ENCODE data around the gene DTWD2. TPM values are rescaled to one million over a fixed set of nuclear protein-coding genes. Genes with fewer than 3 reads are reported as not detected.

Gene DTWD2
- total RNA-seq, 1 experiment from 2014 or later = 12.3 TPM

DNA sequence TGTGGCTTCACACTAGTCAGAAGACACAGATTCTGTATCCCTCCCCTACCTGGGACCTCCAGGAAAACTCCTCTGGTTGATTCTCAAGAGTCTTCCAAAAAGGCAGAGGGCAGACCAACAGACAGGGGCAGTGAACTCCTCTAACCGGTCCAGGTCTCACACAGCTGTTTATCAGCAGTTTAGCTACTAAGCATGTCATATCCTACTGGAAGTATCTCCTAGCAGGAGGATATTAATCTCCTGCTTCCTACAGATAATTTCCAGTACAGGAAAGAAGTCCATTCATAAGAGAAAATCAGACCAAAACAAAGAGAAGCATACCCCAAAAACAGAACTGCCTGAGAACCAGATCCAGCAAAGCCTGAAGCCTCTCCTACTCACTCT lies 64.3 kb downstream of the DTWD2 start:
- CTCF ChIA-PET = no interaction called here
- intact Hi-C loops (cut with micrococcal nuclease; ENCODE audit: unreplicated experiment) = no loop called here
- no peak for DNase-seq
- Mint-ChIP-seq H3K36me3 (ENCODE audit: insufficient read depth, unreplicated experiment) (no peaks in the 10 kb centered on the region), H3K4me3 (ENCODE audit: low read depth, unreplicated experiment) (no peak overlapping the region), H3K27me3 (ENCODE audit: unreplicated experiment) (no peaks in the 10 kb centered on the region), H3K27ac (ENCODE audit: unreplicated experiment) (no peak overlapping the region), H3K4me1 (ENCODE audit: low read depth, unreplicated experiment) (no peaks in the 10 kb centered on the region), H3K9me3 (ENCODE audit: low read depth, unreplicated experiment) (no peaks in the 10 kb centered on the region)
- no TSS peak for BruUV-seq (replicated peaks)
- TF ChIP-seq, protein P1, sequence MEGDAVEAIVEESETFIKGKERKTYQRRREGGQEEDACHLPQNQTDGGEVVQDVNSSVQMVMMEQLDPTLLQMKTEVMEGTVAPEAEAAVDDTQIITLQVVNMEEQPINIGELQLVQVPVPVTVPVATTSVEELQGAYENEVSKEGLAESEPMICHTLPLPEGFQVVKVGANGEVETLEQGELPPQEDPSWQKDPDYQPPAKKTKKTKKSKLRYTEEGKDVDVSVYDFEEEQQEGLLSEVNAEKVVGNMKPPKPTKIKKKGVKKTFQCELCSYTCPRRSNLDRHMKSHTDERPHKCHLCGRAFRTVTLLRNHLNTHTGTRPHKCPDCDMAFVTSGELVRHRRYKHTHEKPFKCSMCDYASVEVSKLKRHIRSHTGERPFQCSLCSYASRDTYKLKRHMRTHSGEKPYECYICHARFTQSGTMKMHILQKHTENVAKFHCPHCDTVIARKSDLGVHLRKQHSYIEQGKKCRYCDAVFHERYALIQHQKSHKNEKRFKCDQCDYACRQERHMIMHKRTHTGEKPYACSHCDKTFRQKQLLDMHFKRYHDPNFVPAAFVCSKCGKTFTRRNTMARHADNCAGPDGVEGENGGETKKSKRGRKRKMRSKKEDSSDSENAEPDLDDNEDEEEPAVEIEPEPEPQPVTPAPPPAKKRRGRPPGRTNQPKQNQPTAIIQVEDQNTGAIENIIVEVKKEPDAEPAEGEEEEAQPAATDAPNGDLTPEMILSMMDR (IDR thresholded peaks at IDR 0.05; ENCODE audit: unreplicated experiment) = no peak

DNA sequence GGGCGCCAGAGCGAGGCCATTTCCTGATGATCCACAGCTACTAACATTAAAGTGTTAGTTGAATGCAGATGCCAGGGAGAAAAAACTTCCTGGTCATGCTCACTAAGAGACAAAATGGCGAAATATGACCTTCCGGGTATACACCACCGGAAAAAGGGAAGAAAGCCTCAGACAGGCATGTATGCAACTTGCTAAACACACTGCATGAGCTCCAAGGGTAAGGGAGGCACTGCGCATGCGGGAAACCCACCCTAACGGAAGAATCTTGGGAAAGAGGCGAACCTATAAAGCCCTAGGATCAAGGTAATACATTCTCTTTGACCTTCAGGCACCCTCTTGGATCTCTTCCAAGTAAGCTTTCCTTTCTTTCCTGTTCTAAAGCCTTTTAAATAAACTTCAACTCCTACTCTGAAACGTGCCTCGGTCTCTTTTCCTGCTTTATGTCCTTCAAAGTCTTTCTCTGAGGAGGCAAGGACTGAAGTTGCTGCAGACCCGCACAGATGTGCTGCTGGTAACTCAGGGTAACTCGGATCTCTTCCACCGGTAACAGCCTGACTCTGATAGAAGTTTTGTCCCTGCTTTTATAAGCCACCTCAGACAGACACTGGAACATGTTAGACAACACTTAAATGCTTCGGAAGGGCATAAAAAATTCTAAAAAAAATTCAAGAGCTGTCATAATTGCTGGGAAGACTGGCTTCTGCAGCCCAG lies 64.9 kb downstream of the DTWD2 start:
- no peaks in the 10 kb centered on the region for H3K9me3 Mint-ChIP-seq (ENCODE audit: low read depth, unreplicated experiment)
- DNase-seq = no peak

DNA sequence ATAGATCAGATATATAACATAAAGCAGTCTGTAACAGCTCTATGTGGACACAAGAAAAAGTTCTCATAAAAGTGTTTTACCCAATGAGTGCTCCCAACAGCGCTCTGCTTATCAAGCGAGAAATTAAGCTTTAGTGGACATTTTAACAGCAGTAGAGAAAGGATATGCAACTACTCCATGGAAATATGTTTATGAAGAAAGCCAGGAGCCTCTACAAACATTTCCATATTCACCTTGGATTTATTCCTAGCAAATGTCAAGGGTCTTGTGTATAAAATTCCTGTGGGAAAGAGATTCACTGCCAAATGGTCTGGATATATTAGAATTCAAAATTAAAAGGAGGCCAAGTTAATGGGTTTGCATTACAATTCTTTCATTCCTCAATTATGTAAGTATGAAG lies 66.5 kb downstream of the DTWD2 start:
- CTCF ChIA-PET = no interaction called here
- intact Hi-C loops (cut with micrococcal nuclease; ENCODE audit: unreplicated experiment) = no loop called here
- no TSS peak for BruUV-seq (replicated peaks)

More for the DNA sequence above, 64.9 kb downstream of the DTWD2 start:
- Mint-ChIP-seq H3K27me3 (ENCODE audit: unreplicated experiment) (no peaks in the 10 kb centered on the region), H3K36me3 (ENCODE audit: insufficient read depth, unreplicated experiment) (no peaks in the 10 kb centered on the region), H3K4me1 (ENCODE audit: low read depth, unreplicated experiment) (no peaks in the 10 kb centered on the region), H3K27ac (ENCODE audit: unreplicated experiment) (no peak overlapping the region), H3K4me3 (ENCODE audit: low read depth, unreplicated experiment) (no peak overlapping the region)
- TF ChIP-seq, protein P1 (IDR thresholded peaks at IDR 0.05; ENCODE audit: unreplicated experiment) = no peak
- CTCF ChIA-PET = no interaction called here
- intact Hi-C loops (cut with micrococcal nuclease; ENCODE audit: unreplicated experiment) = no loop called here
- no TSS peak for BruUV-seq (replicated peaks)

DNA sequence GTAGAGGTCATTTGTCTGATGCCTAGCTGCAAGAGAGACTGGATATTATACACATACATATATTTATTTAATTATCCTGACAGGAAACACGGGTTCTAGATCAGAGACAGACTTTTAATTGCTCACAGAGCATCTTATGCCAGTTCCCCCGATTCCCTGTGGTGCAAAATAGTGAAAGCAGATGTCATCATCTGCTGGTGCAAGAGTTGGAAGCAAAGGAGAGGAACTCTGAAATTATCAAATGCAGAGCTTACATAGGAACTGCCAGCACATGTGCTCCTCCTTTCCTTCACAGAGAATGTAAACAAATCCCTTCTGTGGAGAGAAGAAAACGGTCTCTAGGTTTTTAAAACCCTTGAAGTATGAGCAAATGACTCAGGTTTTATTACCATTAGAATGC lies 69.3 kb downstream of the DTWD2 start:
- CTCF ChIA-PET = no interaction called here

More for the DNA sequence above, 66.5 kb downstream of the DTWD2 start:
- Mint-ChIP-seq H3K36me3 (ENCODE audit: insufficient read depth, unreplicated experiment) (no peaks in the 10 kb centered on the region), H3K27me3 (ENCODE audit: unreplicated experiment) (no peaks in the 10 kb centered on the region), H3K4me3 (ENCODE audit: low read depth, unreplicated experiment) (no peak overlapping the region), H3K9me3 (ENCODE audit: low read depth, unreplicated experiment) (no peaks in the 10 kb centered on the region), H3K4me1 (ENCODE audit: low read depth, unreplicated experiment) (no peaks in the 10 kb centered on the region), H3K27ac (ENCODE audit: unreplicated experiment) (no peak overlapping the region)
- TF ChIP-seq, protein P1 (IDR thresholded peaks at IDR 0.05; ENCODE audit: unreplicated experiment) = no peak
- no peak for DNase-seq

More for the DNA sequence above, 69.3 kb downstream of the DTWD2 start:
- Mint-ChIP-seq H3K27ac (ENCODE audit: unreplicated experiment) (no peak overlapping the region), H3K4me1 (ENCODE audit: low read depth, unreplicated experiment) (no peaks in the 10 kb centered on the region), H3K9me3 (ENCODE audit: low read depth, unreplicated experiment) (no peaks in the 10 kb centered on the region), H3K4me3 (ENCODE audit: low read depth, unreplicated experiment) (no peak overlapping the region), H3K36me3 (ENCODE audit: insufficient read depth, unreplicated experiment) (no peaks in the 10 kb centered on the region), H3K27me3 (ENCODE audit: unreplicated experiment) (no peaks in the 10 kb centered on the region)
- TF ChIP-seq, protein P1 (IDR thresholded peaks at IDR 0.05; ENCODE audit: unreplicated experiment) = no peak
- DNase-seq = no peak
- BruUV-seq (replicated peaks) = no TSS peak
- intact Hi-C loops (cut with micrococcal nuclease; ENCODE audit: unreplicated experiment) = no loop called here
